HG03457 (cell line): ENCODE measurements around the gene SLC41A1.
"Not testable (repeated sequence)": the region's sequence is repeated elsewhere in the genome, so short reads cannot be mapped to it uniquely, and the experiment has no call there.

Experiments used
- ATAC-seq: cut with Tn5 transposase; IDR thresholded peaks from one replicate; pipeline ENCODE4 v1.9.1; 2021; ENCODE audit warnings: moderate number of reproducible peaks; ENCODE audit not compliant: unreplicated experiment

The SLC41A1 gene

GRCh38 chr1:205823260-205823659 is 10.3 kb upstream of the SLC41A1 start:
- not testable (repeated sequence) for ATAC-seq

- ATAC-seq = no peak
Measured at GRCh38 chr1:205822397-205822796, 9.4 kb upstream of the SLC41A1 start.

- ATAC-seq = no peak
Measured at GRCh38 chr1:205817988-205818387, 5.0 kb upstream of the SLC41A1 start.

- ATAC-seq = no peak
Measured at GRCh38 chr1:205817364-205817763, 4.4 kb upstream of the SLC41A1 start.

GRCh38 chr1:205813755-205814058 is 709 bp upstream of the SLC41A1 start:
- ATAC-seq = no peak

GRCh38 chr1:205812271-205812877 is 624 bp downstream of the SLC41A1 start:
- no peak for ATAC-seq

GRCh38 chr1:205811660-205812059 is 1.3 kb downstream of the SLC41A1 start:
- no peak for ATAC-seq

GRCh38 chr1:205810448-205811157 is 2.4 kb downstream of the SLC41A1 start:
- ATAC-seq = no peak

- ATAC-seq = no peak
Measured at GRCh38 chr1:205809942-205810345, 3.1 kb downstream of the SLC41A1 start.

GRCh38 chr1:205809469-205809868 is 3.5 kb downstream of the SLC41A1 start:
- no peak for ATAC-seq

- no peak for ATAC-seq
Measured at GRCh38 chr1:205805082-205805711, 7.8 kb downstream of the SLC41A1 start.

- no peak for ATAC-seq
Measured at GRCh38 chr1:205804605-205805004, 8.4 kb downstream of the SLC41A1 start.

- no peak for ATAC-seq
Measured at GRCh38 chr1:205803986-205804385, 9.0 kb downstream of the SLC41A1 start.

GRCh38 chr1:205802060-205802459 is 10.9 kb downstream of the SLC41A1 start:
- no peak for ATAC-seq

- no peak for ATAC-seq
Measured at GRCh38 chr1:205800981-205801703, 11.9 kb downstream of the SLC41A1 start.

- no peak for ATAC-seq
Measured at GRCh38 chr1:205800427-205800826, 12.6 kb downstream of the SLC41A1 start.

- no peak for ATAC-seq
Measured at GRCh38 chr1:205798577-205798976, 14.4 kb downstream of the SLC41A1 start.

GRCh38 chr1:205797168-205797567 is 15.8 kb downstream of the SLC41A1 start:
- ATAC-seq = no peak

GRCh38 chr1:205794011-205794730 is 18.8 kb downstream of the SLC41A1 start:
- no peak for ATAC-seq

- ATAC-seq = no peak
Measured at GRCh38 chr1:205792961-205793673, 19.9 kb downstream of the SLC41A1 start.
